Transverse colon (tissue), 4 donors: ENCODE results near the gene KIAA0232.

Source experiments
- EP300 ChIP-seq: sonication (generic); formaldehyde crosslinking; IDR thresholded peaks from one replicate; pipeline ENCODE4 v1.6.1; 2017; ENCODE audit warnings: antibody characterized with exemption, low read depth
- POLR2A ChIP-seq: fragments of 450-650 bp; IDR thresholded peaks from one replicate; pipeline ENCODE4 v1.6.1; 2016; ENCODE audit warnings: antibody characterized with exemption, mild to moderate bottlenecking, moderate library complexity
- POLR2AphosphoS5 ChIP-seq, 3 donors: sonication (generic); formaldehyde crosslinking; IDR thresholded peaks; one replicate each; pipeline ENCODE4 v1.6.1; 2016; ENCODE audit warnings: antibody characterized with exemption in 3 of 3
- TF ChIP-seq, protein P1 (sequence below), 5 experiments: fragments of 200-600 bp in 3 of 5; fragments of 450-650 bp in 2 of 5; sonication (generic) in 3 of 5; IDR thresholded peaks; 1 replicate in 2 of 5; 2 replicates in 3 of 5; pipeline ENCODE4 v1.5.1; 2016 to 2017; ENCODE audit warnings: antibody characterized with exemption in 5 of 5, inconsistent platforms in 3 of 5, mild to moderate bottlenecking in 2 of 5, moderate library complexity in 1 of 5

DNA sequence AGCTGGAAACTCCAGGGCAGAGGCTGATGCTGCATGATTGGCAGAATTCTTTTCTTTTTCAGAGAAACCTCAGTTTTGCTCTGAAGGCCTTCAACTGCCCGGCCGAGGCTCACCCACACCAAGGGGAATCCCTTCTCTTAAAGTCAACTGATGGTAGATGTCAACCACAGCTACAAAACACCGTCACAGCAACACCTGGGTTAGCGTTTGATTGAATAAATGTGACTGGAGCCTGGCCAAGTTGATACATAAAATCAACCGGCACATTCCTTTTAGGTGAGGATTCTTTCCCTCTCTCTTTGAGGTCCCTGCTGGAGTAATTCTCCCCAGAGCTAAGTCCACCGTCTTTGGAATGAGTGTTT is 15.2 kb upstream of the KIAA0232 start:
- TF ChIP-seq, protein P1, sequence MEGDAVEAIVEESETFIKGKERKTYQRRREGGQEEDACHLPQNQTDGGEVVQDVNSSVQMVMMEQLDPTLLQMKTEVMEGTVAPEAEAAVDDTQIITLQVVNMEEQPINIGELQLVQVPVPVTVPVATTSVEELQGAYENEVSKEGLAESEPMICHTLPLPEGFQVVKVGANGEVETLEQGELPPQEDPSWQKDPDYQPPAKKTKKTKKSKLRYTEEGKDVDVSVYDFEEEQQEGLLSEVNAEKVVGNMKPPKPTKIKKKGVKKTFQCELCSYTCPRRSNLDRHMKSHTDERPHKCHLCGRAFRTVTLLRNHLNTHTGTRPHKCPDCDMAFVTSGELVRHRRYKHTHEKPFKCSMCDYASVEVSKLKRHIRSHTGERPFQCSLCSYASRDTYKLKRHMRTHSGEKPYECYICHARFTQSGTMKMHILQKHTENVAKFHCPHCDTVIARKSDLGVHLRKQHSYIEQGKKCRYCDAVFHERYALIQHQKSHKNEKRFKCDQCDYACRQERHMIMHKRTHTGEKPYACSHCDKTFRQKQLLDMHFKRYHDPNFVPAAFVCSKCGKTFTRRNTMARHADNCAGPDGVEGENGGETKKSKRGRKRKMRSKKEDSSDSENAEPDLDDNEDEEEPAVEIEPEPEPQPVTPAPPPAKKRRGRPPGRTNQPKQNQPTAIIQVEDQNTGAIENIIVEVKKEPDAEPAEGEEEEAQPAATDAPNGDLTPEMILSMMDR (IDR thresholded peaks at IDR 0.05), result no peak
- TF ChIP-seq POLR2A, result no peak
- no peak for TF ChIP-seq EP300
- TF ChIP-seq POLR2AphosphoS5 (IDR thresholded peaks at IDR 0.05), result no peak
